Brain microvascular endothelial cell (primary cell): ENCODE results near the gene SYNGR1.

ENCODE experiments used
- DNase-seq: peaks from one replicate; pipeline ENCODE4 v3.0.0-alpha.2; 2020
- H3K27ac ChIP-seq: fragments of 250-450 bp; sonication (Bioruptor Pico); 2 replicates; pipeline ENCODE4 v1.5.1; 2020; ENCODE audit warnings: mild to moderate bottlenecking, moderate library complexity
- H3K27me3 ChIP-seq: fragments of 250-450 bp; sonication (Bioruptor Pico); replicated peaks from 2 replicates; pipeline ENCODE4 v1.5.1; 2020; ENCODE audit warnings: mild to moderate bottlenecking
- H3K36me3 ChIP-seq: fragments of 250-450 bp; sonication (Bioruptor Pico); replicated peaks from 2 replicates; pipeline ENCODE4 v1.5.1; 2020; ENCODE audit warnings: mild to moderate bottlenecking
- H3K4me3 ChIP-seq: 2 replicates; pipeline ENCODE4 v1.5.1; 2011; ENCODE audit warnings: low read depth, mild to moderate bottlenecking, control low read depth, low read length, moderate library complexity
- CTCF ChIP-seq: IDR thresholded peaks from 2 replicates; pipeline ENCODE4 v1.5.1; 2011; ENCODE audit warnings: low read depth, mild to moderate bottlenecking, moderate library complexity, low read length, control low read depth, inconsistent platforms; ENCODE audit errors: missing control alignments
- in situ Hi-C: cut with HindIII; loops from 2 replicates; pipeline ENCODE4 v1.10.0; 2017; ENCODE audit warnings: low sequenced_read_pairs, low pct_ligation_motif_present

SYNGR1 gene

GRCh38 chr22:39360242-39360641 is 10.5 kb downstream of the SYNGR1 start:
- H3K4me3 ChIP-seq: no peak overlapping the region
- H3K36me3 ChIP-seq: no peaks in the 10 kb centered on the region
- no peak for TF ChIP-seq CTCF
- DNase-seq: no peak
- in situ Hi-C loops: no loop called here
- no peaks in the 10 kb centered on the region for H3K27me3 ChIP-seq
- no peak overlapping the region for H3K27ac ChIP-seq

GRCh38 chr22:39360674-39361413 is 11.1 kb downstream of the SYNGR1 start:
- no peak for DNase-seq
- TF ChIP-seq CTCF: no peak
- Histone ChIP-seq H3K36me3 (no peaks in the 10 kb centered on the region), H3K4me3 (no peak overlapping the region), H3K27ac (no peak overlapping the region), H3K27me3 (no peaks in the 10 kb centered on the region)
- in situ Hi-C loops: no loop called here

GRCh38 chr22:39361496-39361895 is 11.7 kb downstream of the SYNGR1 start:
- no peak for TF ChIP-seq CTCF
- H3K27me3 ChIP-seq: no peaks in the 10 kb centered on the region
- H3K4me3 ChIP-seq: no peak overlapping the region
- H3K36me3 ChIP-seq: no peaks in the 10 kb centered on the region
- DNase-seq: no peak
- in situ Hi-C loops: no loop called here
- no peak overlapping the region for H3K27ac ChIP-seq

GRCh38 chr22:39362271-39362670 is 12.5 kb downstream of the SYNGR1 start:
- in situ Hi-C loops: no loop called here
- DNase-seq: no peak
- no peak for TF ChIP-seq CTCF
- no peak overlapping the region for H3K4me3 ChIP-seq
- no peaks in the 10 kb centered on the region for H3K36me3 ChIP-seq
- H3K27me3 ChIP-seq: no peaks in the 10 kb centered on the region
- H3K27ac ChIP-seq: no peak overlapping the region

- no peak overlapping the region for H3K27ac ChIP-seq
- in situ Hi-C loops: no loop called here
- H3K4me3 ChIP-seq: no peak overlapping the region
- no peak for TF ChIP-seq CTCF
- no peaks in the 10 kb centered on the region for H3K27me3 ChIP-seq
- DNase-seq: no peak
- H3K36me3 ChIP-seq: no peaks in the 10 kb centered on the region
Observed at GRCh38 chr22:39362932-39363331, 13.1 kb downstream of the SYNGR1 start.
